GM12878 (cell line): ENCODE results near the gene MIR17HG. TPM values are rescaled to one million over a fixed set of nuclear protein-coding genes. Genes with fewer than 3 reads are reported as not detected.

Experiments
- ATAC-seq: fragments of 200-7000 bp; cut with Tn5 transposase; 3 replicates; pipeline ENCODE4 v1.9.1; 2020; ENCODE audit warnings: mild to moderate bottlenecking, moderate library complexity
- BruUV-seq: library from RNA; stranded (reverse); fragments of 400-500 nt; replicated peaks from 2 replicates; lab custom pipeline; 2021; lab: Mats Ljungman, UMichigan
- CTCF ChIA-PET: fragments of 300-600 bp; sonication (Branson Sonifier 250); formaldehyde crosslinking; extraction: SDS; loops from one replicate; lab custom pipeline; 2021; ENCODE audit warnings: inconsistent platforms; lab: Yijun Ruan, JAX
- POLR2A ChIA-PET: fragments of 350-600 bp; formaldehyde crosslinking; extraction: SDS; loops from one replicate; lab custom pipeline; 2021; ENCODE audit warnings: inconsistent platforms; lab: Charles Lee
- RAD21 ChIA-PET: fragments of 300-600 bp; sonication (Branson Sonifier 250); formaldehyde crosslinking; loops from one replicate; lab custom pipeline; 2023; ENCODE audit warnings: antibody characterized with exemption; ENCODE audit not compliant: unreplicated experiment; lab: Charles Lee
- SMC1A ChIA-PET: fragments of 300-600 bp; sonication (Branson Sonifier 250); formaldehyde crosslinking; loops from one replicate; lab custom pipeline; 2023; ENCODE audit not compliant: unreplicated experiment, uncharacterized antibody; lab: Charles Lee
- DNase-seq: peaks from one replicate; pipeline ENCODE4 v3.0.0-alpha.2; 2011; ENCODE audit warnings: low read depth, low spot score
- FAIRE-seq: peaks from 3 replicates; lab custom pipeline; 2011; peaks lifted over from hg19 to GRCh38; lab: Jason Lieb, UNC
- H2AFZ ChIP-seq: 2 replicates; pipeline ENCODE4 v1.6.0; 2011; ENCODE audit warnings: low read depth, low read length, control low read depth; ENCODE audit not compliant: control insufficient read depth
- H3K27ac ChIP-seq: 2 replicates; pipeline ENCODE4 v1.5.1; 2011; ENCODE audit warnings: control low read depth; ENCODE audit not compliant: control insufficient read depth, insufficient read depth
- H3K27me3 ChIP-seq, 2 experiments: replicated peaks in 1 of 2; 2 replicates each; pipeline versions ENCODE4 v1.6.0 to v1.6.1; 2011; ENCODE audit warnings: low read length in 1 of 2; ENCODE audit not compliant: control insufficient read depth in 2 of 2, insufficient read depth in 2 of 2
- H3K36me3 ChIP-seq, 2 experiments: 2 replicates each; pipeline ENCODE4 v1.5.1; 2011; ENCODE audit warnings: low read length in 1 of 2; ENCODE audit not compliant: control insufficient read depth in 2 of 2, insufficient read depth in 2 of 2
- H3K4me1 ChIP-seq: 2 replicates; pipeline ENCODE4 v1.6.1; 2011; ENCODE audit warnings: mild to moderate bottlenecking, low read length, moderate library complexity, mixed read lengths; ENCODE audit not compliant: control insufficient read depth, insufficient read depth
- H3K4me2 ChIP-seq: 2 replicates; pipeline ENCODE4 v1.6.0; 2011; ENCODE audit warnings: control low read depth; ENCODE audit not compliant: control insufficient read depth, insufficient read depth
- H3K4me3 ChIP-seq: fragments of 200-600 bp; sonication (generic); 2 replicates; pipeline ENCODE4 v1.5.1; 2016
- H3K79me2 ChIP-seq: 2 replicates; pipeline ENCODE4 v1.6.0; 2011; ENCODE audit warnings: low read length; ENCODE audit not compliant: control insufficient read depth, insufficient read depth
- H3K9ac ChIP-seq: 2 replicates; pipeline ENCODE4 v1.8.0; 2011; ENCODE audit warnings: low read length, control low read depth, mixed read lengths; ENCODE audit not compliant: control insufficient read depth, insufficient read depth
- H3K9me3 ChIP-seq: replicated peaks from 3 replicates; pipeline ENCODE4 v1.5.1; 2011; ENCODE audit warnings: mild to moderate bottlenecking, low read length; ENCODE audit not compliant: control insufficient read depth, insufficient read depth
- H4K20me1 ChIP-seq: 2 replicates; pipeline ENCODE4 v1.6.0; 2011; ENCODE audit not compliant: control insufficient read depth, insufficient read depth
- POLR2AphosphoS5 ChIP-seq: IDR thresholded peaks from 2 replicates; pipeline ENCODE4 v1.6.1; 2011; ENCODE audit warnings: mild to moderate bottlenecking, low read length, inconsistent platforms
- SRF ChIP-seq, 2 experiments: IDR thresholded peaks; 2 replicates each; pipeline ENCODE4 v1.6.1; 2011; ENCODE audit warnings: low read depth in 2 of 2, low read length in 2 of 2, mild to moderate bottlenecking in 1 of 2, moderate library complexity in 1 of 2
- WGBS: methylation state at CpG from one replicate; pipeline ENCODE4 v1.1.6; 2016; ENCODE audit warnings: low lambda C conversion rate; ENCODE audit not compliant: insufficient replicate concordance, insufficient coverage; ENCODE audit errors: missing lambda C conversion rate; 5-methylcytosine and 5-hydroxymethylcytosine counted together
- in situ Hi-C: fragments of 300-500 bp; cut with MboI; formaldehyde crosslinking; loops from 9 replicates; pipeline ENCODE4 v1.14.3; 2018; ENCODE audit warnings: mixed read lengths
- intact Hi-C: fragments of 100-400 bp; cut with micrococcal nuclease; formaldehyde crosslinking; loops from one replicate; pipeline ENCODE4 v1.14.2; 2022; ENCODE audit not compliant: unreplicated experiment
- polyA plus RNA-seq, 11 experiments: library from polyadenylated mRNA; depleted of rRNA in 4 of 11; unstranded in 6 of 11; stranded (reverse) in 5 of 11; fragments of >200 nt; fragmentation: Nextera tagmentation in 4 of 11; fragmentation: Illumina TruSeq in 1 of 11; extraction: Ambion mirVana in 4 of 11; extraction: Trizol in 1 of 11; gene quantifications; 1 replicate in 1 of 11; 2 replicates in 10 of 11; pipeline versions ENCODE4 v1.2.1 to v1.2.3, GENCODE V29; 2011 to 2016; ENCODE audit warnings: inconsistent platforms in 2 of 11, missing spikeins in 2 of 11, low read depth in 1 of 11
- total RNA-seq, 4 experiments: library from RNA; depleted of rRNA in 3 of 4; stranded (reverse); fragments of >200 nt in 3 of 4; fragmentation: Illumina TruSeq in 1 of 4; extraction: Trizol in 1 of 4; gene quantifications; 2 replicates each; pipeline versions ENCODE4 v1.2.1 to v1.2.3, GENCODE V29; 2013 to 2021
- TF ChIP-seq, protein P1 (sequence below): IDR thresholded peaks from 2 replicates; pipeline ENCODE4 v1.6.1; 2012; ENCODE audit warnings: low read length, inconsistent platforms

MIR17HG gene
- total and polyA plus RNA-seq, 10 of the 15 experiments (the other 5 are each of a cell fraction or from before 2014, with no cell fraction given), result 4.4 to 37.7 (median 15.1) TPM

DNA sequence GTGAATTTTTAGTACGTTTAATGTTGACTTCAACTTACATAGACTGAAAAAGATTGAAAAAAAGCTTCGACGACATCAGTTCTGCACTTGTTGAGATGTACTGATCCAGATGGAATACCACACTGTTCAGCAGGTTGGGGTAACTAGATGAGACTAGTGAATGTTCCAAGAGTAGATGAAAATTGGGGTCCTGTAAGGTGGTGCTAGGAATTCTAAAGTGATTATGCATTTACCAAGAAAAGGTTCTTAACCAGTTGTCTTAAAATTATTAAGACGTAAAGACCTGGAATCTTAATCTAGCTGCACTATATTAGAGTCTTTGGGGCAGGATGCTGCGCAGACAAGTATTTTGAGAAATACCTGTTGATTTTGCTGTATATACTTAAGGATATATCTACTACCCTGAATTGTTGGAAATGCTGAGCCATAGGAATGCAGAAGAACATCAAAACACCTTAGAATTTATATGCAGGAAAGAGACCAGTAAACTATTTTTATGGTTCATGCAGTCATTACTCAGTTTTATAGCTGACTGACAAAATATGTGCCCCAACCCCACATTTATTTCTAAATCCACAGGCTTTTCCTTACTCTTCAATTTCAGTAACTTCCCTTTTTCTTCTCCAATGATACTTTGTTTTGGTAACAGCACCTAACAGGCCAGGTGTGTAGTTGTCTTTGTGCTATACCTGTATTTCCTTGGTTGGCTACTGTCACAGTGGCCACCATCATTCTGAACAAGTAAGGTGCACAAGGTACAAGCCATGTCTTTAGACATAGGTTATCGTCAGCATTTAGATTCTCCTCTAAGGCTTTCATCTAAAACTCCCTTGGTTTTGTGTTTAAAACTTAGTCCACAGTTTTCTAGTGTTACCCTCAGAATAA, 8.6 kb downstream of the MIR17HG start:
- Histone ChIP-seq H3K9ac (no peak overlapping the region), H4K20me1 (no peaks in the 10 kb centered on the region; the same call in 1 of the 2 replicates), H3K27ac (no peak overlapping the region), H3K4me2 (no peak overlapping the region), H3K4me3 (no peak overlapping the region)
- 99% methylated on average over 6 of the region's 6 CpGs for WGBS
- CTCF ChIA-PET, result interaction anchor here (4.6 kb wide), 1 partner anchor 42 kb away, joined by 35 read pairs; no protein-coding TSS in a partner anchor
- no peak for DNase-seq
- FAIRE-seq, result no peak
- no peak for TF ChIP-seq SRF (IDR thresholded peaks at IDR 0.05; ENCODE audit: low read depth in 2 of 2, low read length in 2 of 2)
- TF ChIP-seq, protein P1, sequence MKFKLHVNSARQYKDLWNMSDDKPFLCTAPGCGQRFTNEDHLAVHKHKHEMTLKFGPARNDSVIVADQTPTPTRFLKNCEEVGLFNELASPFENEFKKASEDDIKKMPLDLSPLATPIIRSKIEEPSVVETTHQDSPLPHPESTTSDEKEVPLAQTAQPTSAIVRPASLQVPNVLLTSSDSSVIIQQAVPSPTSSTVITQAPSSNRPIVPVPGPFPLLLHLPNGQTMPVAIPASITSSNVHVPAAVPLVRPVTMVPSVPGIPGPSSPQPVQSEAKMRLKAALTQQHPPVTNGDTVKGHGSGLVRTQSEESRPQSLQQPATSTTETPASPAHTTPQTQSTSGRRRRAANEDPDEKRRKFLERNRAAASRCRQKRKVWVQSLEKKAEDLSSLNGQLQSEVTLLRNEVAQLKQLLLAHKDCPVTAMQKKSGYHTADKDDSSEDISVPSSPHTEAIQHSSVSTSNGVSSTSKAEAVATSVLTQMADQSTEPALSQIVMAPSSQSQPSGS, result 0 out of 2 replicates have a peak, but pooled peaks have one; percentile 12
- peak; percentile 45; the same call in 1 of the 2 replicates for TF ChIP-seq POLR2AphosphoS5
- TF ChIP-seq, all 136 proteins: peak for 2
- Histone ChIP-seq H3K9me3 (no peaks in the 10 kb centered on the region), H2AFZ (no peak overlapping the region), H3K27me3 (no peaks in the 10 kb centered on the region), H3K36me3 (peaks cover 2 to 37% of the 10 kb centered on the region in 2 experiments; a peak in 3 of 4 replicates), H3K79me2 (peaks cover 28% of the 10 kb centered on the region), H3K4me1 (no peaks in the 10 kb centered on the region)
- no TSS peak for BruUV-seq
- intact Hi-C loops (no loop called here), in situ Hi-C loops (no loop called here)
- RAD21 ChIA-PET, result interaction anchor here (0.6 kb wide), 1 partner anchor 16 kb away, joined by 3 read pairs; no protein-coding TSS in a partner anchor
- POLR2A ChIA-PET, result no interaction called here
- SMC1A ChIA-PET, result interaction anchor here (0.9 kb wide), 1 partner anchor 42 kb away, joined by 4 read pairs; no protein-coding TSS in a partner anchor
- no peak for ATAC-seq
